K562 (cell line): ENCODE data around the gene KAZALD1. TPM values are rescaled to one million over a fixed set of nuclear protein-coding genes. Genes with fewer than 3 reads are reported as not detected.

ENCODE experiments used
- ATAC-seq: fragments of 200-7000 bp; cut with Tn5 transposase; 3 replicates; pipeline ENCODE4 v1.9.1; 2020; ENCODE audit warnings: moderate library complexity
- BruUV-seq: library from RNA; stranded (reverse); fragments of 400-500 nt; replicated peaks from 2 replicates; lab custom pipeline; 2021; lab: Mats Ljungman, UMichigan
- CTCF ChIA-PET: fragments of 300-600 bp; formaldehyde crosslinking; extraction: SDS; loops from one replicate; lab custom pipeline; 2021; ENCODE audit warnings: low intra/inter-chr PET ratio; lab: Yijun Ruan, JAX
- POLR2A ChIA-PET: fragments of 300-600, 350-650 bp; sonication (Branson Sonifier 250); formaldehyde crosslinking; extraction: SDS; loops from one replicate; lab custom pipeline; 2021; ENCODE audit warnings: antibody characterized with exemption, inconsistent platforms; lab: Yijun Ruan, JAX
- DNase-seq, 4 experiments: peaks; one replicate each; pipeline versions ENCODE4 v3.0.0 to v3.0.0-alpha.2; 2011 to 2018; ENCODE audit warnings: low spot score in 3 of 4, mixed read lengths in 3 of 4; ENCODE audit errors: extremely low read depth in 1 of 4
- FAIRE-seq: peaks from 2 replicates; lab custom pipeline; 2011; peaks lifted over from hg19 to GRCh38; lab: Jason Lieb, UNC
- H2AFZ ChIP-seq: 2 replicates; pipeline ENCODE4 v1.6.0; 2011; ENCODE audit warnings: low read depth, low read length, control low read depth, inconsistent platforms
- H3K27ac ChIP-seq: fragments of 200-600 bp; 3 replicates; pipeline ENCODE4 v1.8.0; 2011; ENCODE audit warnings: low read depth, mild to moderate bottlenecking, control low read depth, inconsistent platforms, low read length, moderate library complexity, mixed read lengths; ENCODE audit errors: extremely low read depth
- H3K27me3 ChIP-seq, 2 experiments: fragments of 300-600 bp in 1 of 2; 2 replicates in 1 of 2; 3 replicates in 1 of 2; pipeline versions ENCODE4 v1.6.0 to v1.8.0; 2011; ENCODE audit warnings: inconsistent platforms in 2 of 2, low read length in 2 of 2, mild to moderate bottlenecking in 1 of 2, mixed read lengths in 1 of 2, moderate library complexity in 1 of 2; ENCODE audit not compliant: control insufficient read depth in 2 of 2, insufficient read depth in 2 of 2
- H3K36me3 ChIP-seq: fragments of 300-600 bp; 3 replicates; pipeline ENCODE4 v1.8.0; 2011; ENCODE audit warnings: mild to moderate bottlenecking, low read length, inconsistent platforms; ENCODE audit not compliant: control insufficient read depth, insufficient read depth
- H3K4me1 ChIP-seq, 2 experiments: fragments of 200-600 bp in 1 of 2; replicated peaks in 1 of 2; 2 replicates in 1 of 2; 3 replicates in 1 of 2; pipeline versions ENCODE4 v1.5.1 to v1.8.0; 2011; ENCODE audit warnings: inconsistent platforms in 2 of 2, low read length in 2 of 2, mild to moderate bottlenecking in 1 of 2, mixed read lengths in 1 of 2, moderate library complexity in 1 of 2; ENCODE audit not compliant: control insufficient read depth in 2 of 2, insufficient read depth in 2 of 2
- H3K4me2 ChIP-seq: 2 replicates; pipeline ENCODE4 v1.6.1; 2011; ENCODE audit warnings: low read length, control low read depth, inconsistent platforms, mixed read lengths; ENCODE audit not compliant: insufficient read depth
- H3K4me3 ChIP-seq: fragments of 200-600 bp; sonication (generic), shearing (Covaris generic); 2 replicates; pipeline ENCODE4 v1.5.1; 2016; ENCODE audit warnings: control low read depth, inconsistent platforms
- H3K79me2 ChIP-seq: fragments of 200-600 bp; 3 replicates; pipeline ENCODE4 v1.8.0; 2011; ENCODE audit warnings: low read length, inconsistent platforms; ENCODE audit not compliant: control insufficient read depth, insufficient read depth
- H3K9ac ChIP-seq, 2 experiments: 2 replicates each; pipeline versions ENCODE4 v1.6.0 to v1.6.1; 2011; ENCODE audit warnings: low read depth in 2 of 2, low read length in 2 of 2, control low read depth in 1 of 2, inconsistent platforms in 1 of 2, mild to moderate bottlenecking in 1 of 2, mixed read lengths in 1 of 2; ENCODE audit not compliant: insufficient read depth in 1 of 2
- H3K9me1 ChIP-seq: one replicate; pipeline ENCODE4 v1.6.0; 2011; ENCODE audit warnings: inconsistent platforms, mild to moderate bottlenecking, low read length, moderate library complexity; ENCODE audit not compliant: control insufficient read depth, insufficient read depth
- H3K9me3 ChIP-seq: replicated peaks from 2 replicates; pipeline ENCODE4 v1.5.1; 2011; ENCODE audit warnings: low read depth, low read length, inconsistent platforms; ENCODE audit not compliant: control insufficient read depth, insufficient read depth
- H4K20me1 ChIP-seq: replicated peaks from 2 replicates; pipeline ENCODE4 v1.6.1; 2011; ENCODE audit warnings: low read length, inconsistent platforms, mixed read lengths; ENCODE audit not compliant: control insufficient read depth, insufficient read depth
- AFF1 ChIP-seq, 2 experiments: fragments of 450-650 bp; IDR thresholded peaks; 2 replicates each; pipeline ENCODE4 v1.6.1; 2018; ENCODE audit warnings: mild to moderate bottlenecking in 2 of 2, low read depth in 1 of 2; ENCODE audit not compliant: partially characterized antibody in 2 of 2
- CEBPB ChIP-seq: fragments of 450-650 bp; IDR thresholded peaks from 2 replicates; pipeline ENCODE4 v1.6.1; 2016; ENCODE audit warnings: missing genetic modification characterization, missing compliant biosample characterization
- CHD4 ChIP-seq: fragments of 200-600 bp; sonication (generic); IDR thresholded peaks from 3 replicates; pipeline ENCODE4 v1.6.1; 2012; ENCODE audit warnings: low read depth, mild to moderate bottlenecking, mixed read lengths, low read length, inconsistent platforms; ENCODE audit not compliant: insufficient read depth, insufficient replicate concordance, poor library complexity, severe bottlenecking
- E4F1 ChIP-seq: fragments of 250-450 bp; sonication (Bioruptor Pico); IDR thresholded peaks from 2 replicates; pipeline ENCODE4 v1.5.0; 2021; ENCODE audit warnings: mild to moderate bottlenecking, borderline replicate concordance
- FOXP1 ChIP-seq: sonication (generic); formaldehyde crosslinking; IDR thresholded peaks from 2 replicates; pipeline ENCODE4 v1.8.0; 2022; ENCODE audit warnings: mild to moderate bottlenecking, missing genetic modification reagents
- HSF4 ChIP-seq: fragments of 250-450 bp; sonication (Bioruptor Pico); IDR thresholded peaks from 2 replicates; pipeline ENCODE4 v2.1.2; 2022; ENCODE audit warnings: mild to moderate bottlenecking, moderate library complexity, borderline replicate concordance
- IRF1 ChIP-seq: sonication (generic); formaldehyde crosslinking; IDR thresholded peaks from 2 replicates; pipeline ENCODE4 v1.8.0; 2022; ENCODE audit warnings: missing genetic modification reagents, mild to moderate bottlenecking, borderline replicate concordance
- MCM2 ChIP-seq: fragments of 450-650 bp; IDR thresholded peaks from 2 replicates; pipeline ENCODE4 v1.6.1; 2017; ENCODE audit warnings: low read depth, mild to moderate bottlenecking
- MED1 ChIP-seq: sonication (generic); formaldehyde crosslinking; IDR thresholded peaks from 2 replicates; pipeline ENCODE4 v1.8.1; 2023; ENCODE audit warnings: missing genetic modification reagents, borderline replicate concordance
- PHB2 ChIP-seq: fragments of 450-650 bp; IDR thresholded peaks from 2 replicates; pipeline ENCODE4 v1.6.1; 2017; ENCODE audit warnings: low read depth
- PTBP1 ChIP-seq: fragments of 200-400 bp; formaldehyde crosslinking; IDR thresholded peaks from 2 replicates; pipeline ENCODE4 v1.6.1; 2017; ENCODE audit warnings: low read depth, low read length
- ZBTB34 ChIP-seq: fragments of 250-450 bp; sonication (Bioruptor Pico); IDR thresholded peaks from 2 replicates; pipeline ENCODE4 v1.8.0; 2021; ENCODE audit warnings: mild to moderate bottlenecking, moderate library complexity
- ZNF41 ChIP-seq: fragments of 250-450 bp; sonication (Bioruptor Pico); conservative IDR thresholded peaks from 2 replicates; pipeline ENCODE4 v1.4.0; 2020; ENCODE audit warnings: mild to moderate bottlenecking
- ZNF75A ChIP-seq: fragments of 450-650 bp; formaldehyde crosslinking; IDR thresholded peaks from 2 replicates; pipeline ENCODE4 v1.4.0; 2020; ENCODE audit warnings: mild to moderate bottlenecking
- ZNF830 ChIP-seq: fragments of 250-450 bp; sonication (Bioruptor Pico); IDR thresholded peaks from 2 replicates; pipeline ENCODE4 v1.5.0; 2021; ENCODE audit warnings: mild to moderate bottlenecking
- WGBS: fragments of 100-300 bp; shearing (Covaris generic); methylation state at CpG from one replicate; pipeline ENCODE4 v1.1.6; 2016; ENCODE audit warnings: low coverage, mixed read lengths; ENCODE audit not compliant: insufficient coverage; ENCODE audit errors: missing lambda C conversion rate; 5-methylcytosine and 5-hydroxymethylcytosine counted together
- in situ Hi-C: fragments of 300-500 bp; cut with MboI; formaldehyde crosslinking; loops from 4 replicates; pipeline ENCODE4 v1.15.0; 2018; ENCODE audit warnings: inconsistent platforms, mixed read lengths
- intact Hi-C: fragments of 100-400 bp; cut with micrococcal nuclease; formaldehyde crosslinking; loops from 2 replicates; pipeline ENCODE4 v1.14.2; 2022
- polyA plus RNA-seq, 8 experiments: library from polyadenylated mRNA; depleted of rRNA in 4 of 8; stranded (reverse) in 5 of 8; unstranded in 3 of 8; fragments of >200 nt; fragmentation: Nextera tagmentation in 2 of 8; fragmentation: Illumina TruSeq in 1 of 8; extraction: Ambion mirVana in 2 of 8; extraction: Trizol in 1 of 8; gene quantifications; 2 replicates each; pipeline versions ENCODE4 v1.2.1 to v1.2.3, GENCODE V29; 2011 to 2014; ENCODE audit warnings: inconsistent platforms in 1 of 8, missing spikeins in 1 of 8
- total RNA-seq, 7 experiments: library from RNA; depleted of rRNA in 6 of 7; stranded (reverse); fragments of >200 nt in 6 of 7; fragmentation: Illumina TruSeq in 2 of 7; extraction: Trizol in 2 of 7; gene quantifications; 2 replicates each; pipeline versions ENCODE4 v1.2.1 to v1.2.3, GENCODE V29; 2011 to 2021; ENCODE audit warnings: low replicate concordance in 1 of 7

Gene KAZALD1
- total and polyA plus RNA-seq, 9 of the 15 experiments (the other 6 are each of a cell fraction or from before 2014, with no cell fraction given): 0.15 to 10.0 (median 4.9) TPM

- CTCF ChIA-PET: no interaction called here
- Histone ChIP-seq H3K27ac (no peak overlapping the region), H4K20me1 (no peaks in the 10 kb centered on the region), H3K27me3 (peaks cover 0 to 55% of the 10 kb centered on the region in 2 experiments; a peak in 2 of 5 replicates), H3K9me1 (no peaks in the 10 kb centered on the region), H3K9ac (no peak overlapping the region), H3K9me3 (no peaks in the 10 kb centered on the region), H3K79me2 (no peaks in the 10 kb centered on the region), H3K4me1 (peaks cover 0 to 14% of the 10 kb centered on the region in 2 experiments; a peak in 2 of 5 replicates), H3K4me3 (no peak overlapping the region), H3K4me2 (no peak overlapping the region), H3K36me3 (no peaks in the 10 kb centered on the region), H2AFZ (no peak overlapping the region)
- in situ Hi-C loops (no loop called here), intact Hi-C loops (no loop called here)
- no peak for FAIRE-seq
- BruUV-seq: no TSS peak
- DNase-seq: no peak
- POLR2A ChIA-PET: no interaction called here
- 22% methylated on average over 5 of the region's 5 CpGs for WGBS
- ATAC-seq: no peak
- TF ChIP-seq E4F1 (CRISPR knock-in tag) (no peak), ZNF830 (CRISPR knock-in tag) (no peak), CEBPB (tag) (no peak), FOXP1 (no peak), PHB2 (no peak), ZNF75A (CRISPR knock-in tag) (no peak), HSF4 (no peak), ZBTB34 (no peak), ZNF41 (CRISPR knock-in tag) (no peak), MCM2 (no peak), AFF1 (IDR thresholded peaks at IDR 0.05; ENCODE audit: low read depth in 1 of 2, partially characterized antibody in 2 of 2) (no peak), IRF1 (CRISPR knock-in tag) (no peak), PTBP1 (no peak), CHD4 (no peak), MED1 (CRISPR knock-in tag) (no peak)
These were observed 28.8 kb downstream of the KAZALD1 start for GRCh38 chr10:101090597-101090996.
